GM12801 (cell line): ENCODE data around the gene INPP5B.

ENCODE experiments used
- CTCF ChIP-seq: IDR thresholded peaks from one replicate; pipeline ENCODE4 v1.5.1; 2011; ENCODE audit warnings: control low read depth; ENCODE audit not compliant: insufficient read length; ENCODE audit errors: extremely low read depth

The INPP5B gene

GRCh38 chr1:37840711-37841110 is 106.1 kb downstream of the INPP5B start:
- no peak for TF ChIP-seq CTCF

- TF ChIP-seq CTCF = no peak
Measured at GRCh38 chr1:37839676-37840075, 107.2 kb downstream of the INPP5B start.

- TF ChIP-seq CTCF = no peak
Measured at GRCh38 chr1:37836788-37837187, 110.1 kb downstream of the INPP5B start.

GRCh38 chr1:37831809-37832208 is 115.0 kb downstream of the INPP5B start:
- TF ChIP-seq CTCF = no peak

- no peak for TF ChIP-seq CTCF
Measured at GRCh38 chr1:37831109-37831508, 115.7 kb downstream of the INPP5B start.

GRCh38 chr1:37828410-37829074 is 118.3 kb downstream of the INPP5B start:
- TF ChIP-seq CTCF = no peak

GRCh38 chr1:37825506-37825905 is 121.3 kb downstream of the INPP5B start:
- TF ChIP-seq CTCF = no peak
